Activated T-helper 17 cell treated with anti-CD3 and anti-CD28 coated beads, Interleukin-2, amount 50 U/mL, for 72 hours (primary cell): ENCODE results near the gene PNO1. TPM values are rescaled to one million over a fixed set of nuclear protein-coding genes. Genes with fewer than 3 reads are reported as not detected.
"Not testable (repeated sequence)": the region's sequence is repeated elsewhere in the genome, so short reads cannot be mapped to it uniquely, and the experiment has no call there.

ENCODE experiments used
- ATAC-seq: fragments of 150-1000 bp; cut with Tn5 transposase; replicated peaks from 2 replicates; pipeline ENCODE4 v1.10.0; 2021; ENCODE audit warnings: mild to moderate bottlenecking, moderate library complexity
- H3K27ac Mint-ChIP-seq: one replicate; pipeline ENCODE4 v1.8.0; 2022; ENCODE audit warnings: mixed read lengths
- H3K27me3 Mint-ChIP-seq: one replicate; pipeline ENCODE4 v1.8.0; 2022; ENCODE audit warnings: mixed read lengths
- H3K36me3 Mint-ChIP-seq: one replicate; pipeline ENCODE4 v1.8.0; 2022; ENCODE audit warnings: low read depth, mild to moderate bottlenecking, mixed read lengths
- H3K4me1 Mint-ChIP-seq: one replicate; pipeline ENCODE4 v1.8.0; 2022; ENCODE audit warnings: mixed read lengths
- H3K4me3 Mint-ChIP-seq: one replicate; pipeline ENCODE4 v1.8.0; 2022; ENCODE audit warnings: mild to moderate bottlenecking, mixed read lengths
- H3K9me3 Mint-ChIP-seq: one replicate; pipeline ENCODE4 v1.8.0; 2022; ENCODE audit warnings: mixed read lengths
- total RNA-seq, 2 donors: library from RNA; stranded (reverse); gene quantifications; one replicate each; pipeline ENCODE4 v1.2.3, GENCODE V29; 2022

The PNO1 gene
- 10 to 100 TPM; 10.1 to 27.7 TPM for total RNA-seq

GRCh38 chr2:68157402-68158133, at the start of gene PNO1:
PNO1 (plus strand) TSS chr2:68157888; CDS start chr2:68157935, 47 bp downstream.
- peaks cover 11% of the 10 kb centered on the region for H3K4me1 Mint-ChIP-seq
- peak; percentile 96 for ATAC-seq

DNA sequence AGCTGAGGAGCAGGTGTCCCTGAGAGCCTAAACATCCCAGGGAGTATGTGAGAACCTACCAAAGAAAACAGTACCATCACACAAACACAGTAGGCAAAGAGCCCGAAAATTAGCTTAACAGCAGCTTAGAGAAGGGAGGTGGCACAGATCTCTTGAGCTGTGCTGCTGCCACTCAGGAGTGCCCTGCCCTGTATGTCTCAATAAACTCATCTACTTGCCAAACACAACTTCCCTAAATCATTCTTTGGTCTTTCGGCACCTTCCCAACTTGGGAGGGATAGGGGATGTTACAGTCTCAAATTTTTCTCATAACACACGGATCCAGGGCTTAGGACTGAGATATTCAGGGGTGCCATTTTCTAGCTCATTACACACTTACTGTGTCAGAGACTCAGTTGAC, 49.6 kb upstream of the PNO1 start:
- Mint-ChIP-seq H3K4me3 (no peak overlapping the region), H3K4me1 (no peaks in the 10 kb centered on the region), H3K27ac (no peak overlapping the region), H3K9me3 (peaks cover 18% of the 10 kb centered on the region), H3K36me3 (no peaks in the 10 kb centered on the region), H3K27me3 (no peaks in the 10 kb centered on the region)
- no peak for ATAC-seq

More at GRCh38 chr2:68157402-68158133, at the start of gene PNO1:
- no peaks in the 10 kb centered on the region for H3K27me3 Mint-ChIP-seq
- peak within 1 kb of the TSS; percentile 99 for H3K27ac Mint-ChIP-seq
- H3K4me3 Mint-ChIP-seq, result peak within 1 kb of the TSS; percentile 92
- H3K9me3 Mint-ChIP-seq, result no peaks in the 10 kb centered on the region
- peaks cover 49% of the 10 kb centered on the region for H3K36me3 Mint-ChIP-seq

DNA sequence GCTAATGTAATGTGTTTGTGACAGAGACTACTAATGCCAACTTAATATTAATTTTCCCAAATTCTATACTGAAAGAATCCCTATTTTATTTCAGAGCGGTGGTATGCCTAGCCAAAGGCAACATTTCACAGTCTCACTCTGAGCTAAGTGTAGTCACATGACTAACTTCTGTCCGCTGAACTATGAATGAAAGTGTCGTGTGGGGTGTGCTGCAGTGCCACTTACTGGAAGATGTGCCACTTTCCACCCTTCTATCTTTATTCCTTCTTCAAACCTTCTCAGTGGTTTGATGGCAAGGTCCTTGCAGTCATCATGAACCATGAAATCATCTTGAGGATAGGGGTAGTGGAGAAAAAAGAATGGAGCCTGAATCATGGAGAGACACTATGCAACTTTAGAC, 47.6 kb upstream of the PNO1 start:
- Mint-ChIP-seq H3K36me3 (no peaks in the 10 kb centered on the region), H3K4me3 (no peak overlapping the region)
- no peak for ATAC-seq

GRCh38 chr2:68115965-68116364, 41.7 kb upstream of the PNO1 start:
- ATAC-seq, result no peak
- Mint-ChIP-seq H3K27me3 (no peaks in the 10 kb centered on the region), H3K4me1 (no peaks in the 10 kb centered on the region), H3K36me3 (no peaks in the 10 kb centered on the region), H3K9me3 (no peaks in the 10 kb centered on the region), H3K4me3 (no peak overlapping the region), H3K27ac (no peak overlapping the region)

More for the DNA sequence above, 47.6 kb upstream of the PNO1 start:
- Mint-ChIP-seq H3K4me1 (no peaks in the 10 kb centered on the region), H3K27ac (no peak overlapping the region), H3K27me3 (no peaks in the 10 kb centered on the region), H3K9me3 (peaks cover 14% of the 10 kb centered on the region)

DNA sequence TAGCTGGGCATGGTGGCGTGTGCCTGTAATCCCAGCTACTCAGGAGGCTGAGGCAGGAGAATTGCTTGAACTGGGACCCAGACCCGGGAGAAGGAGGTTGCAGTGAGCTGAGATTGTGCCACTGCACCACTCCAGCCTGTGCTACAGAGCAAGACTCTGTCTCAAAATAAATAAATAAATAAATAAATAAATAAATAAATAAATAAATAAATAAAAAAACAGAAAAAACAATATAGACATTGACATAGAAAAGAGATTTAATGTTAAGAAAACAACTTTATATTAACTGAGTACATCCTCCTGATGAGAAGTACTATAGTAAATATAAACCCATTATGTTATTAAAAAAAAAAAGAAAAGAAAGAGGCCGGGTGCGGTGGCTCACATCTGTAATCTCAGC, 39.8 kb upstream of the PNO1 start:
- not testable (repeated sequence) for H3K27ac Mint-ChIP-seq, H3K27me3 Mint-ChIP-seq, H3K4me1 Mint-ChIP-seq, H3K36me3 Mint-ChIP-seq, H3K9me3 Mint-ChIP-seq, H3K4me3 Mint-ChIP-seq, ATAC-seq

DNA sequence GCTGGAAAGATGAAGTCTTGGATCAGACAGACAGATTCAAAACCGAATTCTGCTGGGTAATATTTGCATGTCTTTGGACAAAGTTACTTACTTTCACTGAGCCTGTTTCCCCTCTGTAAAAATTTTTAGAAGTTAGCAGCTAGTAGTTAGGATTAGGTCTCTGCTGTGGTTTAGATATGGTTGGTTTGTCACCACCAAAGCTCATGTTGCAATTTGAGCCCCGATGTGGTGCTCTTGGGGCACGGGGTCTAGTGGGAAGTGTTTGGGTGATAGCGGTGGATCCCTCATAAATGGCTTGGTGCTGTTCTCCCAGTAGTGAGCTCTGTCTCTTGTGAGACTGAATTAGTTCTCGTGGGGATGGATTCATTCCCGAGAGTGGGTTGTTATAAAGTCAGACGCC, 38.9 kb upstream of the PNO1 start:
- Mint-ChIP-seq H3K27ac (no peak overlapping the region), H3K27me3 (no peaks in the 10 kb centered on the region), H3K4me3 (no peak overlapping the region), H3K9me3 (no peaks in the 10 kb centered on the region), H3K36me3 (no peaks in the 10 kb centered on the region), H3K4me1 (no peaks in the 10 kb centered on the region)
- ATAC-seq, result no peak

DNA sequence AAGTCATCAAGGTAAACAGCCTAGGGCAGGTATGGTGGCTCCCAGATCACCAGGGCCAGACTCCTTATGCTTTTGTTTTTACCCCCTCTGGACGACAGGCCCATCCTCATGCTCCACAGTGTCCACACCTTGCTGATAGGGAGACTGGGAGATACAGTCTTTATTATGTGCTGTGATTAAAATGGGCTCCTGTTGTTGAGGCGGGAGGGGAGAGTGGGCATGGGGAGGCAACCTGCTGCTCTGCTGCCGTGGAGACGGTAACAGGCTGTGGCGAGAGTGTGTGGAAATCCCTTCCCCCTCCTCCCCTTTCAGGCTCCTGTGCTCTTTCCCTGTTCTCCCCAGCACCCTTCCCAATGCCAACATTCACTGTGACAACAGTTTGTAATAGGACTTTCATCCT, 38.2 kb upstream of the PNO1 start:
- Mint-ChIP-seq H3K4me3 (no peak overlapping the region), H3K4me1 (no peaks in the 10 kb centered on the region), H3K27ac (no peak overlapping the region), H3K27me3 (no peaks in the 10 kb centered on the region), H3K36me3 (no peaks in the 10 kb centered on the region), H3K9me3 (no peaks in the 10 kb centered on the region)
- no peak for ATAC-seq

DNA sequence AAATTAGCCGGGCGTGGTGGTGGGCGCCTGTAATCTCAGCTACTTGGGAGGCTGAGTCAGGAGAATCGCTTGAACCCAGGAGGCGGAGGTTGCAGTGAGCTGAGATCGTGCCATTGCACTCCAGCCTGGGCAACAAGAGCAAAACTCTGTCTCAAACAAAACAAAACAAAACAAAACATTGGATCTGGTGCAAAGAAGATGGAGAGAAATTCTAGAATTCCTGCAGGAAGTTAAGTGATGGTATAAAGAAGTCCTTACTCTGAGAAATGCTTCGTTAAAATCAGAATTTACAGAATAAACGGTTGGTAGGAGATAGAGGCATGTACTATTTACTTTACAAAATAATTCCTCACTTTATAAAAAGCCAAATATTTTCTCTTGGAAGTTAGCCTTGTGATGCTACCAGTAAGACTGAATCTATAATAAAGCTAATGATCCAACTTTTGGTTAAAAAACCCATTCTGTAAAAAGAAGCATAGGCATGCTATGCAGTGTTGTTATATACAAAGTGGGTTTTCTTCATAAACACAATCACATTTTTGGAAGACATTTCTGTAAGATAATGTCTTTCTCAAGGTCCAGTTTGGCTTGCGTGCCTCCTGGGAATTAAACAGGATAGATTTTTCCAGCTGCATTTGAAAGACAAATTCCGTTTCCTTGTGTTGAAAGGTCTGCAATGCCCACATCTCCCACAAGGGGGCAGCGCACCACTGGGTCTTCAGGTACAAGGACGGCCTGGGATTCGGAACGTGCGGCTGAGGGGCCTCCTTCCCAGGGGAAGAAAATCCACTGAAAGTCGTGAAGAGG, 35.6 kb upstream of the PNO1 start:
- Mint-ChIP-seq H3K4me3 (no peak overlapping the region), H3K9me3 (no peaks in the 10 kb centered on the region), H3K36me3 (no peaks in the 10 kb centered on the region), H3K27me3 (no peaks in the 10 kb centered on the region), H3K27ac (no peak overlapping the region), H3K4me1 (no peaks in the 10 kb centered on the region)
- ATAC-seq, result no peak

GRCh38 chr2:68122680-68122964, 35.1 kb upstream of the PNO1 start:
- H3K9me3 Mint-ChIP-seq, result no peaks in the 10 kb centered on the region
- H3K27me3 Mint-ChIP-seq, result no peaks in the 10 kb centered on the region
- ATAC-seq, result no peak
- no peak overlapping the region for H3K4me3 Mint-ChIP-seq
- no peaks in the 10 kb centered on the region for H3K36me3 Mint-ChIP-seq
- no peak overlapping the region for H3K27ac Mint-ChIP-seq
- H3K4me1 Mint-ChIP-seq, result no peaks in the 10 kb centered on the region

- no peaks in the 10 kb centered on the region for H3K36me3 Mint-ChIP-seq
- H3K4me3 Mint-ChIP-seq, result no peak overlapping the region
- H3K27me3 Mint-ChIP-seq, result no peaks in the 10 kb centered on the region
- no peaks in the 10 kb centered on the region for H3K9me3 Mint-ChIP-seq
- no peak for ATAC-seq
- no peak overlapping the region for H3K27ac Mint-ChIP-seq
- no peaks in the 10 kb centered on the region for H3K4me1 Mint-ChIP-seq
Observed at GRCh38 chr2:68124321-68124720, 33.4 kb upstream of the PNO1 start.

- no peaks in the 10 kb centered on the region for H3K4me1 Mint-ChIP-seq
- H3K4me3 Mint-ChIP-seq, result no peak overlapping the region
- H3K27me3 Mint-ChIP-seq, result no peaks in the 10 kb centered on the region
Observed at GRCh38 chr2:68125821-68126220, 31.9 kb upstream of the PNO1 start.

DNA sequence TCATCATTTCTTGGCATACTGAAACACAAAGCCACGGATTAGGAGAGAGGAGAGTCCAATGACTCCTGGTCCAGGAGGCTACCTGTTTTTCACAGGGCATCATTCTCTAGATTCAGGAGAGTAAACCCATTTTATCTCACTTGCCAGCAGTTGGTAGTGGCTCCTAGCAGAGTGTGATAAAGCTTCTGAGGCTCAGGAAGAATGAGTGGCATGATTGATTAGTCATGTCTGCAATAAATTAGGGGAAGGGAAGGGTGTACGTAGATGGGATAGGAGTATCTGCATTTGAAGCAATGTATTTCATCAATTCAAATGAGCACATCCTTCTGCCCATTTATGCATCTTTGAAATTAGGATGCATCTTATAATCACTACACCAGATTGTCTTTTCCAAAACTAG, 31.1 kb upstream of the PNO1 start:
- H3K27ac Mint-ChIP-seq, result no peak overlapping the region
- no peak overlapping the region for H3K4me3 Mint-ChIP-seq
- no peaks in the 10 kb centered on the region for H3K9me3 Mint-ChIP-seq
- H3K36me3 Mint-ChIP-seq, result peaks cover 13% of the 10 kb centered on the region
- H3K4me1 Mint-ChIP-seq, result no peaks in the 10 kb centered on the region
- no peaks in the 10 kb centered on the region for H3K27me3 Mint-ChIP-seq
- no peak for ATAC-seq

More at GRCh38 chr2:68125821-68126220, 31.9 kb upstream of the PNO1 start:
- ATAC-seq, result no peak
- peaks cover 7% of the 10 kb centered on the region for H3K36me3 Mint-ChIP-seq
- H3K27ac Mint-ChIP-seq, result no peak overlapping the region
- H3K9me3 Mint-ChIP-seq, result no peaks in the 10 kb centered on the region

GRCh38 chr2:68127358-68128242, 30.1 kb upstream of the PNO1 start:
- Mint-ChIP-seq H3K4me3 (no peak overlapping the region), H3K27me3 (no peaks in the 10 kb centered on the region), H3K36me3 (peaks cover 21% of the 10 kb centered on the region), H3K4me1 (no peaks in the 10 kb centered on the region), H3K27ac (no peak overlapping the region), H3K9me3 (no peaks in the 10 kb centered on the region)
- no peak for ATAC-seq

DNA sequence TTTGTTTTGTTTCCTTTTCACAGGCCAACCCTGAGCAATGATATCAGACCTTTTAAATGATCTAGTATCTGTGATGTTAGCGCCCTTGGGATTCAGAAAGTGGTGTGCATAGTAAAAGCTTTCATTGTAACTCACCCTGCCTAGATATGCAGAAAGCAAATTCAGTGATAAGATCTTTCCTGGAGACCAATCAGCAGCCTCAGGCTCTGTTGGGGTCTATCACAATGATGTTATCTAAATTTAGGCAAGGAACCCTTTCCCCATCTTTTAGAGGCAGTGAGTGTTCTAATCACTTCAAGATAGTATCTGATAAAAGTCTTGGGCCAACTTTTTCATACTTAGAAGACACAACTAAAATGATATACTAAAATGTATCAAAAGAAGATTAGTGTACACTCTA, 23.6 kb upstream of the PNO1 start:
- Mint-ChIP-seq H3K27ac (no peak overlapping the region), H3K4me3 (no peak overlapping the region), H3K4me1 (no peaks in the 10 kb centered on the region), H3K9me3 (no peaks in the 10 kb centered on the region), H3K36me3 (peaks cover 75% of the 10 kb centered on the region), H3K27me3 (no peaks in the 10 kb centered on the region)
- ATAC-seq, result no peak
